Measurements from ENCODE around the gene HCK. TPM values are rescaled to one million over a fixed set of nuclear protein-coding genes. Genes with fewer than 3 reads are reported as not detected.

The HCK gene
- polyA plus RNA-seq, 1 of the 3 experiments (the other 2 are of a cell fraction), result not detected

DNA sequence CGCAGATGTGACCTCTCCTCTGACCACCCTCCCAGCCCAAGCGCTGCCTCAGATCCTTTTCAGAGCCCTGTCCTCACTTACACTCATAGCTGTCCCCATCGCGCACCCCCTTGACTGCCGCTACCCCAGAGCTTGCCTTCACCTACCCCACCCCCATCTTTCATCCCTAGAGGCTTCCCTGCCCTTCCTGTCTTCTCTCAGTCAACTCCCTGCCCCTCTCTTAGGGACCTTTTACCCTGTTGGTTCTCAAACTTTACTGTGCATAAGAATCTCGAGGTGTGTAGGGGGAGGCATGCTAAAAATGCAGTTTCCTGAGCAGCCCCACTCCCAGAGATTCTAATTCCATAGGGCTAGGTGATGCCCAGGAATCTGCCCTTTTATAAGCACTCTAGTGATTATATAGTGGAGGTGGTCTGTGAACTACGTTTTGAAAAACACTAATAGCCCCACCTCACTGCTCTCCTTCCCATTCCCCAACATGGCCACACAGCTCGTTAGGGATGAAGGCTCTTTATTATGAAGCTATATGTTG lies 58.2 kb downstream of the HCK start:
- no peaks in the 10 kb centered on the region for H3K27me3 ChIP-seq (ENCODE audit: insufficient read depth)
- H3K36me3 ChIP-seq (replicated peaks in 1 of 2; ENCODE audit: control insufficient read depth in 1 of 2, insufficient read depth in 2 of 2, low read length in 1 of 2), result peaks cover 0 to under 1% of the 10 kb centered on the region in 2 experiments
- H4K20me1 ChIP-seq (ENCODE audit: insufficient read depth), result peaks cover 37% of the 10 kb centered on the region
- POLR2A ChIA-PET, result interaction anchor here (0.6 to 1.4 kb wide), 4 partner anchors 19 to 340 kb away, joined by 3 read pairs; no protein-coding TSS in a partner anchor
- H3F3A ChIP-seq (replicated peaks; ENCODE audit: insufficient read depth), result no peaks in the 10 kb centered on the region
- H3K27ac ChIP-seq (ENCODE audit: low read depth in 2 of 2, low read length in 1 of 2), result peak overlapping the region; percentile 97 to 98; a peak in 3 of 4 replicates
- peaks cover 5 to 20% of the 10 kb centered on the region in 2 experiments; a peak in 3 of 4 replicates for H3K4me1 ChIP-seq (ENCODE audit: control insufficient read depth in 1 of 2, insufficient read depth in 2 of 2, low read depth in 1 of 2, low read length in 1 of 2)
- H3K4me3 ChIP-seq (ENCODE audit: low read depth in 2 of 2, low read length in 1 of 2), result peak overlapping the region; percentile 82 to 84
- H2AFZ ChIP-seq (ENCODE audit: low read depth), result peak overlapping the region; percentile 89; the same call in 1 of the 2 replicates
- 2% methylated on average over 8 of the region's 8 CpGs for WGBS (ENCODE audit: low lambda C conversion rate)
- CTCF ChIA-PET, result interaction anchor here (1.1 to 5.0 kb wide), 2 partner anchors 18 to 264 kb away, joined by 4 to 20 read pairs; no protein-coding TSS in a partner anchor
- DNase-seq, result no peak
- H3K9me2 ChIP-seq, result no peaks in the 10 kb centered on the region
- H3K9ac ChIP-seq, result peak overlapping the region; percentile 99
- no peak for TF ChIP-seq MEF2A (IDR thresholded peaks at IDR 0.05; ENCODE audit: borderline replicate concordance, low read depth)
- TF ChIP-seq, protein P1, sequence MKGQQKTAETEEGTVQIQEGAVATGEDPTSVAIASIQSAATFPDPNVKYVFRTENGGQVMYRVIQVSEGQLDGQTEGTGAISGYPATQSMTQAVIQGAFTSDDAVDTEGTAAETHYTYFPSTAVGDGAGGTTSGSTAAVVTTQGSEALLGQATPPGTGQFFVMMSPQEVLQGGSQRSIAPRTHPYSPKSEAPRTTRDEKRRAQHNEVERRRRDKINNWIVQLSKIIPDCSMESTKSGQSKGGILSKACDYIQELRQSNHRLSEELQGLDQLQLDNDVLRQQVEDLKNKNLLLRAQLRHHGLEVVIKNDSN (IDR thresholded peaks at IDR 0.05; ENCODE audit: borderline replicate concordance, low read depth), result no peak
- TF ChIP-seq TCF12 (IDR thresholded peaks at IDR 0.05), result no peak
- no peak for TF ChIP-seq RAD21 (IDR thresholded peaks at IDR 0.05; ENCODE audit: low read length)
- no peak for TF ChIP-seq CHD2 (IDR thresholded peaks at IDR 0.05; ENCODE audit: low read length, partially characterized antibody)
- TF ChIP-seq, protein P2, sequence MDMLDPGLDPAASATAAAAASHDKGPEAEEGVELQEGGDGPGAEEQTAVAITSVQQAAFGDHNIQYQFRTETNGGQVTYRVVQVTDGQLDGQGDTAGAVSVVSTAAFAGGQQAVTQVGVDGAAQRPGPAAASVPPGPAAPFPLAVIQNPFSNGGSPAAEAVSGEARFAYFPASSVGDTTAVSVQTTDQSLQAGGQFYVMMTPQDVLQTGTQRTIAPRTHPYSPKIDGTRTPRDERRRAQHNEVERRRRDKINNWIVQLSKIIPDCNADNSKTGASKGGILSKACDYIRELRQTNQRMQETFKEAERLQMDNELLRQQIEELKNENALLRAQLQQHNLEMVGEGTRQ (IDR thresholded peaks at IDR 0.05; ENCODE audit: borderline replicate concordance, low read depth, low read length), result no peak
- no peak for TF ChIP-seq TAF1 (IDR thresholded peaks at IDR 0.05; ENCODE audit: borderline replicate concordance, low read depth, low read length)
- no peak for TF ChIP-seq TEAD4 (IDR thresholded peaks at IDR 0.05; ENCODE audit: borderline replicate concordance, insufficient read depth)
- no peak for TF ChIP-seq RXRA (IDR thresholded peaks at IDR 0.05; ENCODE audit: borderline replicate concordance, low read depth)
- no peak for TF ChIP-seq RFX5 (IDR thresholded peaks at IDR 0.05; ENCODE audit: low read length)
- TF ChIP-seq, protein P3, sequence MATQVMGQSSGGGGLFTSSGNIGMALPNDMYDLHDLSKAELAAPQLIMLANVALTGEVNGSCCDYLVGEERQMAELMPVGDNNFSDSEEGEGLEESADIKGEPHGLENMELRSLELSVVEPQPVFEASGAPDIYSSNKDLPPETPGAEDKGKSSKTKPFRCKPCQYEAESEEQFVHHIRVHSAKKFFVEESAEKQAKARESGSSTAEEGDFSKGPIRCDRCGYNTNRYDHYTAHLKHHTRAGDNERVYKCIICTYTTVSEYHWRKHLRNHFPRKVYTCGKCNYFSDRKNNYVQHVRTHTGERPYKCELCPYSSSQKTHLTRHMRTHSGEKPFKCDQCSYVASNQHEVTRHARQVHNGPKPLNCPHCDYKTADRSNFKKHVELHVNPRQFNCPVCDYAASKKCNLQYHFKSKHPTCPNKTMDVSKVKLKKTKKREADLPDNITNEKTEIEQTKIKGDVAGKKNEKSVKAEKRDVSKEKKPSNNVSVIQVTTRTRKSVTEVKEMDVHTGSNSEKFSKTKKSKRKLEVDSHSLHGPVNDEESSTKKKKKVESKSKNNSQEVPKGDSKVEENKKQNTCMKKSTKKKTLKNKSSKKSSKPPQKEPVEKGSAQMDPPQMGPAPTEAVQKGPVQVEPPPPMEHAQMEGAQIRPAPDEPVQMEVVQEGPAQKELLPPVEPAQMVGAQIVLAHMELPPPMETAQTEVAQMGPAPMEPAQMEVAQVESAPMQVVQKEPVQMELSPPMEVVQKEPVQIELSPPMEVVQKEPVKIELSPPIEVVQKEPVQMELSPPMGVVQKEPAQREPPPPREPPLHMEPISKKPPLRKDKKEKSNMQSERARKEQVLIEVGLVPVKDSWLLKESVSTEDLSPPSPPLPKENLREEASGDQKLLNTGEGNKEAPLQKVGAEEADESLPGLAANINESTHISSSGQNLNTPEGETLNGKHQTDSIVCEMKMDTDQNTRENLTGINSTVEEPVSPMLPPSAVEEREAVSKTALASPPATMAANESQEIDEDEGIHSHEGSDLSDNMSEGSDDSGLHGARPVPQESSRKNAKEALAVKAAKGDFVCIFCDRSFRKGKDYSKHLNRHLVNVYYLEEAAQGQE (IDR thresholded peaks at IDR 0.05; ENCODE audit: low read depth, low read length), result no peak
- TF ChIP-seq FOSL2 (IDR thresholded peaks at IDR 0.05; ENCODE audit: borderline replicate concordance, low read depth), result no peak
- TF ChIP-seq GATA2 (CRISPR knock-in tag; IDR thresholded peaks at IDR 0.05), result no peak
- TF ChIP-seq FOXJ3 (CRISPR knock-in tag; IDR thresholded peaks at IDR 0.05), result no peak
- TF ChIP-seq, protein P4, sequence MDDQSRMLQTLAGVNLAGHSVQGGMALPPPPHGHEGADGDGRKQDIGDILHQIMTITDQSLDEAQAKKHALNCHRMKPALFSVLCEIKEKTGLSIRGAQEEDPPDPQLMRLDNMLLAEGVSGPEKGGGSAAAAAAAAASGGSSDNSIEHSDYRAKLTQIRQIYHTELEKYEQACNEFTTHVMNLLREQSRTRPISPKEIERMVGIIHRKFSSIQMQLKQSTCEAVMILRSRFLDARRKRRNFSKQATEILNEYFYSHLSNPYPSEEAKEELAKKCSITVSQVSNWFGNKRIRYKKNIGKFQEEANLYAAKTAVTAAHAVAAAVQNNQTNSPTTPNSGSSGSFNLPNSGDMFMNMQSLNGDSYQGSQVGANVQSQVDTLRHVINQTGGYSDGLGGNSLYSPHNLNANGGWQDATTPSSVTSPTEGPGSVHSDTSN (IDR thresholded peaks at IDR 0.05), result no peak
- no peak for TF ChIP-seq ELF1 (IDR thresholded peaks at IDR 0.05)
- no peak for TF ChIP-seq SMC3 (IDR thresholded peaks at IDR 0.05; ENCODE audit: low read depth, low read length)
- TF ChIP-seq RCOR1 (IDR thresholded peaks at IDR 0.05; ENCODE audit: low read length), result no peak
- no peaks in the 10 kb centered on the region for H3K9me3 ChIP-seq
- H3K4me2 ChIP-seq, result peak overlapping the region; percentile 91
- H3K79me2 ChIP-seq (ENCODE audit: insufficient read depth), result peaks cover 57% of the 10 kb centered on the region

Measured in SK-N-SH (cell line).